Fibroblast of villous mesenchyme (primary cell): ENCODE data around the gene KLHL24. TPM values are rescaled to one million over a fixed set of nuclear protein-coding genes. Genes with fewer than 3 reads are reported as not detected.
A peak's percentile ranks its signal among the peaks of the same experiment; 100 is the strongest.

Experiments
- DNase-seq: peaks from one replicate; pipeline ENCODE4 v3.0.0-alpha.2; 2010; ENCODE audit warnings: low read depth
- H3K4me3 ChIP-seq: 2 replicates; pipeline ENCODE4 v1.5.1; 2011; ENCODE audit warnings: low read depth, mild to moderate bottlenecking, low read length
- CTCF ChIP-seq: IDR thresholded peaks from 2 replicates; pipeline ENCODE4 v1.5.1; 2012; ENCODE audit warnings: low read depth, mild to moderate bottlenecking, low read length; ENCODE audit not compliant: insufficient read depth
- total RNA-seq: library from RNA; depleted of rRNA; stranded (reverse); fragments of >200 nt; gene quantifications from 2 replicates; pipeline ENCODE4 v1.2.3, GENCODE V29; 2012

KLHL24 gene
- total RNA-seq, 1 donor: 47.9 TPM

- no peak for TF ChIP-seq CTCF
- peak; percentile 44 for DNase-seq
- H3K4me3 ChIP-seq: no peak overlapping the region
Observed at GRCh38 chr3:183711516-183711915, 76.1 kb downstream of the KLHL24 start.

GRCh38 chr3:183714622-183715021 lies 79.2 kb downstream of the KLHL24 start:
- DNase-seq: no peak
- no peak overlapping the region for H3K4me3 ChIP-seq
- TF ChIP-seq CTCF: no peak

- H3K4me3 ChIP-seq: no peak overlapping the region
- TF ChIP-seq CTCF: no peak
- no peak for DNase-seq
Observed at GRCh38 chr3:183718012-183718411, 82.6 kb downstream of the KLHL24 start.

GRCh38 chr3:183725387-183725786 lies 90.0 kb downstream of the KLHL24 start:
- no peak for DNase-seq
- TF ChIP-seq CTCF: no peak
- H3K4me3 ChIP-seq: no peak overlapping the region

GRCh38 chr3:183728204-183728603 lies 92.8 kb downstream of the KLHL24 start:
- TF ChIP-seq CTCF: no peak
- H3K4me3 ChIP-seq: no peak overlapping the region
- no peak for DNase-seq

- TF ChIP-seq CTCF: no peak
- no peak overlapping the region for H3K4me3 ChIP-seq
- DNase-seq: no peak
Observed at GRCh38 chr3:183730361-183730760, 94.9 kb downstream of the KLHL24 start.

- DNase-seq: no peak
- no peak for TF ChIP-seq CTCF
- no peak overlapping the region for H3K4me3 ChIP-seq
Observed at GRCh38 chr3:183731611-183732010, 96.2 kb downstream of the KLHL24 start.
